Loucy (cell line): ENCODE measurements around the gene TDP1.

Experiments used
- CTCF ChIP-seq: fragments of 200-600 bp; sonication (generic); conservative IDR thresholded peaks from 2 replicates; pipeline ENCODE4 v1.5.1; 2014; ENCODE audit warnings: mild to moderate bottlenecking, antibody characterized with exemption, low read length
- EZH2phosphoT487 ChIP-seq: fragments of 200-600 bp; IDR thresholded peaks from 2 replicates; pipeline ENCODE4 v1.6.1; 2018; ENCODE audit warnings: antibody characterized with exemption, mild to moderate bottlenecking, moderate library complexity, borderline replicate concordance

- TF ChIP-seq EZH2phosphoT487 = no peak
- TF ChIP-seq CTCF = no peak
These were observed 49.7 kb upstream of the TDP1 start for GRCh38 chr14:89906000-89906399.
